Right renal pelvis (tissue), 4 donors: ENCODE measurements around the gene C4orf50. TPM values are rescaled to one million over a fixed set of nuclear protein-coding genes. Genes with fewer than 3 reads are reported as not detected.

Experiments
- DNase-seq, 4 donors: peaks; one replicate each; pipeline ENCODE4 v3.0.0-alpha.2; 2013; ENCODE audit warnings: low read depth in 4 of 4, low spot score in 3 of 4, missing footprints in 1 of 4
- polyA plus RNA-seq, 4 donors: library from polyadenylated mRNA; unstranded; fragments of 120-200 nt; gene quantifications; one replicate each; pipeline ENCODE4 v1.2.1, GENCODE V29; 2013; ENCODE audit not compliant: insufficient read length in 4 of 4

The C4orf50 gene
- under 1 TPM in 3 of 4 donors, not detected in 1; 0.01 TPM for polyA plus RNA-seq

DNA sequence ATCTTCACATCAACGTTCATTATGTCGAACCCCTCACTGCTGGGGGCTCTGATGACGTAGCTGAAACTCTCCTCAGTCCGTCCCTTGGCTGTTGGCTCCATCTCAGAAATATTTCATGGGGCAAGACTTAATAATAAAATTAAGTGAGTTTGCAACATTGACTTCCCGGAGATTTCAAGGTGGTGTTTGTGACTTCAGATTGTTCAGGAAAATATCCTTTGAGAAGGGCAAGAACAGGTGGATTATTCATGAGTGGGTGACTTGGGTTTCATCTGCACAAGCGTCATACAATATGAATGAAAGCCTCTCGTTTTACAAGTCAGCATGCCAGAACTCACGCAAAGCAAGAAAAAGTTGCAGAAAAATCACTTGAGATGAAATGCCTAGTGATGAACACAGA is at the start of gene C4orf50:
TSS of gene C4orf50 (minus strand) at position 101 of the 400 bp plus-strand sequence.
- DNase-seq: no peak

DNA sequence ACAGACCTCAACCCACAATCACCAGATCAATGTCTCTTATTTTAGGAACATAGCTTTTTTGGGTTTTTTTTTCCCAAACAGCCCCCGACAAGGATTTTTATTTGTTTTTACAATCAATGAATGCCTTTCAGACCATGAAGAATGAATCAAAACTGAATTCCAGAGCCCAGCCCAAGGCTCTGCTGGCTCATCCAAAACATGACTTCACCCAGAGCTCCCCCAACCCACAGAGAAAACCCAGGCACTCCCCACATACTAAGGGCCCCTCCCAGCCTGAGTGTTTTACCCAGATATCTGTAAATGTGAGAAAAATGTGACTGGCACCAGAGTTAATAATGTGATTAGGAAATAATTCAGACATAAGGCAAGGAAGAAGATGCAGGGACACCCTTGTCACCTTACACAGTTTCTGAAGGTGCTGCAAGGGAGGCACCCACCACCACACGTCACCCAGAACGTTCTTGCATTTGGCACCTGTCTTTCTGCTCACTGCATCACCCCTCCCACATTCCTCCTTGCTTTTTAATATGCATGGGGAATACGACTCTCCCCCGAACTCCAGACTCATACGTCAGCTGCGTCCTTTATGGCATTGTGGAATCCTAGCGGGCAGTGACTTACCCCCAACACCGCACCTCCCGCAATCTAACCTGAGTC is 47.8 kb upstream of the C4orf50 start:
- DNase-seq: no peak

DNA sequence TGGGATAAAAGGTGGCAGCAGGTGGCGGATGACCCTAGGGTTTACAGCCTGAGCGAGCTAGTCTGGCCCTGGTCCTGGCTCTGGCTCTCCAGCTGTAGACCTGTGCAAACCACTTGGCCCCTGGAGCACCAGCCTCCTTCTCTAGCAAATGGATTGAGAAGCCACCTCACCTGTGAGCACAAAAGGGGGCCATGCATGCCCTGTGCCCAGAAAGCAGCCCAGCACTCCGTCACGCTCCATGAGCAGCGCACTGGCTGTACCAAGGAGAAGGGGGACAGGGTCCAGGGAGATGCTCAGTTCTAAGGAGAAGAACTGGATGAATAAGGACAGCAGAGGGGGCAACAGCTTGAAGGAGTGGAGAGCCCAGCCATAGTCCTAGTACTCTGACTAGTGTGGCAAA is 46.9 kb upstream of the C4orf50 start:
- DNase-seq: no peak

DNA sequence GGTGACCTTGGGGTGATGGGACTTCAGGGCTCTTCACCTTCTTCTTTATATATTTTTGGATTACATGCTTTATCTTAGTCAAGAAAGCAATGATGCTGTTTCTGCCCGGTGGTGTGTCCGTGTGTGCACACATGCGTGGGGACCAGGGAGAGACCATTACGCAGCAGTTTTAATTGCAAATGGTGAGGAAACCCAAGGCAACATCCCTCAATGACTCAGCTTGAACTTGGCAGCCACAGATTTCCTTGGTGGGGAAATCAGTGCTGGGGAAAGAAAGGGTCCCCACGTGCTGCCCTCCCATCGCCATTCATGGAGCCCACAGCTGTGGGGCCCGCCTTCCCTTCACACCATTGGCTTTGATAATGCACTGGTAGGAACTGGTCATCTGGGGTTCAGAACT is 46.2 kb upstream of the C4orf50 start:
- no peak for DNase-seq

DNA sequence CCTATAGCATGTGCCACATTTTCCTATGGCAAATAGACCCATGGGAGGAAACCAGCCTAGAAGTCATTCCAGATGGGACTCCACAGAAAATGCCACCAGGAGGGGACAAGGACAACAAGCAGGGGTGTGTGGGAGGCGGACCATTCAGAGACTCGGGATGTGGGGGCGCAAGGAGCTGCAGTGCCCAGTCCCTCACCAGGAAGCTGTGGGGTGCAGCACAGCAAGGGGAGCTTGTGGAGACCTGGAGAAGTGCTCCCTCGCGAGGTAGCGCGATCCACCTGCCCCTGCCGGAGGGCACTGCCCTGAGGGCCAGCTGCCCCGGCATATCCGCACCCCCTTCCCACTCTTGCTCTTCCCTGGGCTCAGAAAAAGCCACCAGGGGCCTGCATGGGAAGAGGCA is 45.5 kb upstream of the C4orf50 start:
- no peak for DNase-seq

DNA sequence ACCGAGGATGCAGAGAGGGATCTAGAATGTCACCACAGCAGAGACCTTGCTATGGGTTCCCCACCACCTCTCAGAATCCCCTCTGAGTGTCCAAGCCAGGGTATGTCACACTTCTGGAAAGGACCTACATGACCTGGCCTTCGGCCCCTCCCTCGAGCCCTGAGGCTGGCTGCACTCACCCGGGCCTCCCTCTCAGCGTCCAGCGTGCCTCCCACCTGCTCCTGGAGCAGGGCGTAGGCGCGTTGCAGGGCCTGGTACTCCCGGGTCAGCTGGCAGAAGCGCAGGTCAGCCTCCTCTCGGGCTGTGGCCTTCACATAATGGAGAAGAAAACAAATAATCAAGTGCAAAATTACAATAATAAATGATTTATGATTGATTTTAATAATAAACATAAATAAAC is 43.9 kb upstream of the C4orf50 start:
- DNase-seq: no peak

DNA sequence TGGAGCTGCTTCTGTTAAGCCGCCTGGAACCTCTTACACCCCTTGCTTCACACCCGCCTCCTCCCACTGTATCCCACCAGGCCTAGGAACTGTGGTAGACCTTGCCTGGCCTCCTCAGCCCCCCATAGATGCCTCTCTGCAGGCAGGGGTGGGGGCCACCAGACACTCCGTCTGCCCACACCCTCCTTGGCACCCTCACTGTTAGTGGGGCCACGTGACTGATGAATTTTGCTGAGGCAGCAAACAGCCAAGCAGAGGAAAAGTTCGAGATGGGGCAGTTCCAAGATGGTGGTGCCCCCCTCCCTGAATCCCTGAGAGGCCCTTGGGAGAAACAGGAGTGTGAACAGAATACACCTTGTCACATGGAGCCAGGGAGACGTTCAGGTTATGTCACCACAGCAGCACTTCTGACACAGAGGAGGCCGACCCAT is 41.2 kb upstream of the C4orf50 start:
- DNase-seq: no peak

DNA sequence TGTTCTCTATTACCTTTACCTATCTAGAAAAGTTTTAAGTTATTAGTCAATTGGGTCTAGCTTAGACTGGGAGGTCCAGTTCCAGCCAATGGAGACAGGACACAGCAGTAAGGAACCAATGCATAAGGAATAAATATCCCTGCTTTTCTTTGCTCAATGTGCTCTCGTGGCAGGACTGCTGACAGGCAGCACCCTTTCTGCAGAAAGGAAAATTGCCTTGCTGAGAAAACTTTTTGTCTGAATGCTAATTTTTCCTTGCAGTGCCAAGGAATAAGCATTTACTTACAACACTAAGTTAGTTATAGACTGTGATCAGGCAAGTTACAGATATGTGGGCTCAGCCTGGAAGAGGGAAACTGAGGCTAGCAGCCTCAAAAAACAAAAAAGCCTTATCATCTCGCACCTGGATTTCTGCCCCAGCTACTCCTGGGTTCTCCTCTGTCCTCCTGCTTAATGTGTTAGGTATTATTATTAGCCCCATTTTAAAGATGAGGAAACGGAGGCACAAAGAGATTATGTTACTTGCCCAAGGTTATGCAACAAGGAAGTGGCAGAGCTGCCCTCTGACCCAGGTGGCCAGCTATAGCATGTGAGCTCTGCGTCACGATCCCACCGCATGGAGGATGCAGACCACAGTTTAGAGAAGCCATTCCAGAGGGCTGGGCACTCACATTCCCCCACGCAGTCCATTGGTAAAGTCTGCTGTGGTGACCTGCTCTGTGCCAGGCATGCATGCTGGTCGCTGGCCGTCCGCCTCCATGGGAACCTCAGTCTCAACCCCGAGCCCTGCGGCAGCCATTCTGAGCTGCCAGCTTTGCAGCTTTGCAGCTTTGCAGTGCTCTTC is 40.5 kb upstream of the C4orf50 start:
- no peak for DNase-seq

DNA sequence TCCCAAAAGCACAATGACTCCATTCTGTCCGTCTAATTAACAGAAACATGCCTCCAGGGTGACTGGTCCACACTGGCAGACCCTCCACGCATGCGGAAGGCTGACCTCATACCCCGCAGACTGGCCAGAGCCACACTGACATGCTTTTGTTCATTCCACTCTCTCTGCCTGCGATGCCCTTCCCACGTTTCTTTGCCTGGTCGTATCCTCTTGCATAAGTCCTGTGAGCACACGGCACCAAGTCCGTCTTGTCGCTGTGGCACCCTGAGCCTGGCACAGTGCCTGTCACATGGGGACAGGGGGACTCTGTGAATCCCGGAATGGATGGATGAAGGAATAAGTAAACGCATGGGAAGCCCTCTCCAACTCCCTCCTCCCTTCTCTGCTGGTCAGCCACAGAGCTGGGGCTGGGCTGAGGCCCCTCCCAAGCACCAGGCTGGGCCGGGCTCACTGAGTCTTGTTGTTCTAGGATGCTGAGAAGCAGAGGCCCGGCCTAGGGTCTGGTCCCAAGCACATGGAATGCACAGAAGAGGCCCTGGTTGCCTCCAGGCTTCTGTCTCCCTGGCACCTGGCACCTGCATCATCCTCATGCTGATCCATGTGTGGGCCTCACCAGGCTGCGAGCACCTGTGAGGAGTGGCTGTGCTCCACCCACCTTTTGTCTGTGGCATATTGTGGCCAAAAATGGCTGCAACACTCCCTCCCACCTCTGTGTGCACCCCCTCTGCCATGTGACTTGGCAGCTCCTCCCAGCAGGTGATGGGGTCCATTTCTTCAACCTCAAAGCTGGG is 38.9 kb upstream of the C4orf50 start:
- no peak for DNase-seq

DNA sequence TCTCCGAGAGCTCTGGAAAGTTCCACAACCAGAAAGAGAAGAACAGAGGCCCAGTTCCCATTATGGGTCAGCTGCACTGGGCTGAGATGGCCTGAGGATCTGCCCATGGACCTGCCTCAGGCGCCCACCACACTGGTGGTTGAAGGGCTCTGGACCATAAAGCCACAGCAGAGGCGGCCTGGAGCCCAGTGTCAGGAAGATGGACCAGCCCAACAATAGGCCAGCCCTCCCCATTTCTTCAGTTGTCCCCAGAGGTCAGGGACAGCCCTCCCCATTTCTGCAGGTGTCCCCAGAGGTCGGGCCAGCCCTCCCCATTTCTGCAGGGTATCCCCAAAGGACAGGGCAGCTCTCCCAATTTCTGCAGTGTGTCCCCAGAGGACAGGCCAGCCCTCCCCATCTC is 37.2 kb upstream of the C4orf50 start:
- no peak for DNase-seq

DNA sequence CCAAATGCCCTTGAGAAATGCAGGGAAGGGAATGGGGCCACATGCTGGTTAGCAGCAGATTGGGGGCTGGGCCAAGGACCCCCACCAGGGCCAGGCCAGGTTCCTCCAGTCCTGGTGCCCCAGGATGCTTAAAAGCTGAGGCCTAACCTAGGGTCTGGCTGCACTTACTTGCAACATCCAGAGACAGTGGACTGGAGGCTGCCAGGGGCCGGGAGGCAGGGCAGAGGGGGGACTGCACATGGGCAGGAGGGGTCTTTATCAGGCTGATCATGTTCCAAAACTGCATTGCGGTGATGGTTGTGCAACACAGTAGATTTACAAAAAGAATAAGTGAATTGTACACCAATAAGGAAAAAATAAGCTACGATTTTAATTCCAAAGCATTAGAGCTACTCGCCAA is 36.8 kb upstream of the C4orf50 start:
- no peak for DNase-seq

DNA sequence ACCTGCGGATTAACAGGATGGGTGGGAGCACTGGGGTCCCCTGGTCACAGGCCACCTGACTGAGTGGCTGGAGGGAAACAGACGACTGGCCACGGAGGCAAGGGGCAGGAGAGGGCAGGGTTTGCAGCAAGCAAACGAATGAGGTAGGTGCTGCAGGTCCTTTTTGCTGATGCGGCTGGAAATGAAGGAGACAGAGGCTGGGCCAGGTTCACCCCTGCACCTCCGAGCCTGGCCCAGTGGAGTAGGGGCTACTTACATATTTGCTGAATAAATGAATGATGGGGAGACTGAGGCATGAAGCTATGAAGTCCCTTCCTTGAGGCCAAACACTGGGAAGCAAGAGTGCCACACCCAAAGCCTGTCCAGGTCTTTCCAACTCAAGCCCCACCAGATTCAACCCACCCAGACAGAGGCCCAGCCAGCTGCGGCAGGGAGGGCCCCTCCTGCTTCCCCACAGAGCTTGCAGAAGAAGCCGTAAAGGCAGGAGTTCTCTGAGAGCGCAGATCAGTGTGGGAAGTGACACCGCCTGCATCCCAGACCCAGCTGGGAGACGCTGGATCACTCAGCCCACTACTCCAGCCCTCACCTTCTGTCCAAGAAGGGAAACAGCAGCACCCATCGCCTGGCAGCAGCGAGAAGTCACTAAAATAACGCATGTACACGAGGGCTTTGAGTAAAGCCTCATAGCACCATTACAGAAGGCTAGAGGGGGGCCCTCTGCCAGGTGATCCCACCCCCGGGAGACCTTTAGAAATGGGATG is 36.1 kb upstream of the C4orf50 start:
- no peak for DNase-seq

DNA sequence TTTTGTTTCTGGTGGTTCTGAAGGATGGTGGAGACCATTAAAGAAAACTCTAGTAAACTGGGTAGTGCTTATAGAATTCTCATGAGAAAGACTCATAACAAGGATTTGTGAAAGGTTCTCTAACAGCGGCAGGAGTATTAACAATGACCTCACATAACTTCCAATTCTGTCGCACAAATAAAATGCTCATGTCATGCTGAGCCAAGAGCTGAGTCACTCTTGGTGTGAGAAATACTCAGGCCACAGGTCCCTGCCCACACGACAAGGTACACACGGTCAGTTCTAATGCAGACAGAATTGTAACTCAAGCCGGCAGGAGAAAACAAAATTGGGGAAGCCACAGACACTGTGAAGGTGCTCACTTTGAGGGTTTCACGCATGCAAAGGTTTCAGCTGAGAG is 34.4 kb upstream of the C4orf50 start:
- DNase-seq: no peak

DNA sequence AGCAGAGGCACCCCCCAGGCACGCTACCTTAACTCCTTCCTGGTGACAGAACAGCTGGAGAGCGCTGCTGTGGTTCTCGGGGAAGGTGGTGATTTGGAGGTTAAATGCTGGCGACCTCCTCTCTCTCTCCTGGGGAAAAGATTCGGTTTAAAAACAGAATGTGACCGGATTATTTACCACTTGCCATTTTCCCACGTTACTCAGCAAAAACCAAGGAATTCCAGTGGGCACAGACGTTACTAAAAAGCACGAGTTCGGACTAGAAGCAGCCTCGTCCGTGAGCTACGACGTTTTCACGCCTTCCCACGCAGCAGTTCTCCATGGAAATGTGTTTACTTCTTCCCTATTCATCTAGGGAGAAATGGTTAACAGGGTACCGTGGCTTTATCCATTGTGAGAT is 32.3 kb upstream of the C4orf50 start:
- DNase-seq: no peak

DNA sequence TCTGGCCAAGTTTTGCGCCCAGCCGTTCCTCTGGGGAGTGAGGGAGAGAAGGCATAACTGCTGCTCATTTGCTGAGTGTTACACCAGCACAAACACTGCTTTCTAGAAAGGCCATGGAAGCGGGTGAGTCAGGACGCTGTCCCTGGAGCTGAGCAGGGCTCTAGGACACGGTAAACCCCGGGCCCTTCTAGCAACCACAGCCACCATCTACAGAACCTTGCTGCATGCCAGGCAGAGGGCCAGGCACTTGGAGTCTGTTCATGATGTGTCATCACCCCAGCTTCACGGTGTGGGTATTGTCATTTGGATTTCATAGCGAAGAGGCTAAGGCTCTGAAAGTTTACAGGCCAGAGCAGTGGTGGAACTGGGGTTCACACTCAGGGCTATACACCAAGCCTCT is 31.8 kb upstream of the C4orf50 start:
- no peak for DNase-seq

DNA sequence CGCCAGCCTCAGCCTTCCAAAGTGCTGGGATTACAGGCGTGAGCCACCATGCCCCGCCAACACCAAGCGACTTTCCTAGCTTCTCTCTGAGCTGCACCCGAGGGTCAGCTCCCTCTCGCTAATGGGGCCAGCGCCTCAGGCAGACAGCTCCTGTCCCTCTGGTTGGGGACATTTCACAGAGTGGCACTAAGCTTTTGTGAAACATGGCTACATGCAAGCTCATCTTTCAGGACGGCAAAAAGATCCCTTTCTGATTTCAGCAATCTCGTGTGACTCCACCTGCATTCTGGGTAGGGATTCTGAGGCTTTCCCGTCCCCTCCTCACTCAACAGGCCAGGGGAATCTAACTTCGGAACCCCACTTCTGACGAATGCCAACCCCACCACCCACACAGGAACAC is 31.0 kb upstream of the C4orf50 start:
- DNase-seq: no peak

DNA sequence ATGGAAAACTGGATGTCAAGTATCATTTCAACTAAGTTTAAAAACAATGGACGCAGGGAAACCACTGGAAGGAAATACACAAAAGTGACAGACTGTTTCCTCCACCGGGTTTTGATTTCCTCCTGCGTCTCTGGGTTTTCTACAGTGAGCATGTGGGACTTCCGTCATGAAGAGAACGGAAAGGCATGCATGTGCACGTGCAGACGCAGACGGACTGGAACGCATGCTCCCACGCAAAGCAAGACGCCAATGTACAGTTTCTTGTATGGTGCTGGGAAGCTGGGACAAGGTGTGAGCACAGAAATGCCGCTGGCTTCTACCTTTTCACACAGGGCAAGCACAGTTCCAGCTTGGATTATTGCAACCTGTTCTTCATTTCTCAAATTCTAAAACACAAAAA is 30.3 kb upstream of the C4orf50 start:
- no peak for DNase-seq

DNA sequence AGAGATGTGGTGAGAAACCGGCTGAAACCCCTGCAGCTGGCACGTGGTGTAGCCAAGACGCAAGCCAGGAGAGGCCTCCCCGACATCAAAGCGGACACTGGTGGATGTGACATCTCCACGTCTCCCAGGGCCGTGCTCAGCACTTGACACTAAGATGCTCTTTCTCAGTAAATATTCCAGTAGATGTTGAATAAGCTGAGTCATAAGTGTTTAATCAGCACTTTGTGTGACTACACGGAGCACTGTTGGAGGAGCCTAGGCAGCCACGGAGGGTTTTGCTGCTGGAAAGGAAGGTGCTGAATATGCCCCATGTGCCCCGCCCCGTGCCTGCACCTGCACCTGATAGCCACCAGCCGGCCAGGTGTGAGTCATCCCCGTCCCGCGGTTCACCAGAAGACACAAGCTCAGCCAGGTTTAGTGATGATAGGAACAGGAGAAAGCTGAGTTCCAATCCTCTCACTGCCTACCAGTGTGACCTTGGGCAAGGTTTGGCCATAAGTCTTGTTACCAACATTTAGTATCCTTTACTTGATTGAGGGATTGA is 29.0 kb upstream of the C4orf50 start:
- DNase-seq: no peak

DNA sequence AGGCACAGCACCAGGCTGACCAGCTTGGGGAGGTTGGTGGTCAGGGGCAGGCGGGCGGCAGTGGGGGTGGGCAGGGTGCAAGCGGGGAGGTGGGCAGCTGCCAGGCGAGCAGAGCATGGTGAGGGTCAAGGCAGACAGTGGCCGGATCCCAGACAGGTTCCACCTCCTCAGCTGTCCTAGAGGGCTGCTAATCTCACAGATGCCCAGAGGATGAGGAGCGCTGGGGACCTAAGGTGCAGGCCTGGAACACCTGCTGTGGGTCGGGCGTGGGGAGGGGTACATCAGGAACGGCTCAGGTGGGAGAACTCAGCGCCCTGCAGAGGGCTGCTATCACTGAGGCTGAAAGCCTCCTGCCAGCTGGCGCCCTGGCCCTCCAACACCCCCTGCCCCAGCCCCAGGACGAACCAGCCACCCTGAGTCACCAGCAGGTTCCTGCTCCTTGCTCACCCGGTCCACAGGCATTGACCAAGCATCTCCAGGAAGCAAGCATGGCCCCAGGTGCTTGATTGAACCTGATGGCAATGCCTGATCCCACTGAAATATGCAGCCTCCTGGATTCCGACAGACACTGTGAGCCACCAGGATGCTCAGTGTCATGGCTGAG is 28.4 kb upstream of the C4orf50 start:
- DNase-seq: no peak

DNA sequence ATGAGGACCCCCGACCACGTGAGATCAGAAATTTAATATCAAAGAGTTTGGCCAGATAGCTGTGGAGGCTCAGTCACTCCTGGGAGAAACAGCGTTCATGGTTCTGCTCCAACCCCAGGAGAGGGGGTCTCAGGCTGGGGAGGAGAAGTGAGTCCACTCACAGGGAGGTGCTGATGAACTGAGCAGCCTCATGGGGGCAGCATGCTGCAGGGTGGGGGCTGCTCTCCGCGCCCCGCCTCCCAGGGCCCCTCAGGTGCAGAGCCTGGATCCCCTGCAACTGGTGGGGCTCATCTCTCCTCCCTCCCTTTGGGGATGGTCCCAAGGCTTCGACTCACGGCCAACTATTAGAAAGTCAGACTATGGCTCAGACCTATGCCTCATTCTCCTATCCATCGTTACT is 26.6 kb upstream of the C4orf50 start:
- DNase-seq: no peak
